ENCODE results near the gene KCNK5.

Gene KCNK5

DNA sequence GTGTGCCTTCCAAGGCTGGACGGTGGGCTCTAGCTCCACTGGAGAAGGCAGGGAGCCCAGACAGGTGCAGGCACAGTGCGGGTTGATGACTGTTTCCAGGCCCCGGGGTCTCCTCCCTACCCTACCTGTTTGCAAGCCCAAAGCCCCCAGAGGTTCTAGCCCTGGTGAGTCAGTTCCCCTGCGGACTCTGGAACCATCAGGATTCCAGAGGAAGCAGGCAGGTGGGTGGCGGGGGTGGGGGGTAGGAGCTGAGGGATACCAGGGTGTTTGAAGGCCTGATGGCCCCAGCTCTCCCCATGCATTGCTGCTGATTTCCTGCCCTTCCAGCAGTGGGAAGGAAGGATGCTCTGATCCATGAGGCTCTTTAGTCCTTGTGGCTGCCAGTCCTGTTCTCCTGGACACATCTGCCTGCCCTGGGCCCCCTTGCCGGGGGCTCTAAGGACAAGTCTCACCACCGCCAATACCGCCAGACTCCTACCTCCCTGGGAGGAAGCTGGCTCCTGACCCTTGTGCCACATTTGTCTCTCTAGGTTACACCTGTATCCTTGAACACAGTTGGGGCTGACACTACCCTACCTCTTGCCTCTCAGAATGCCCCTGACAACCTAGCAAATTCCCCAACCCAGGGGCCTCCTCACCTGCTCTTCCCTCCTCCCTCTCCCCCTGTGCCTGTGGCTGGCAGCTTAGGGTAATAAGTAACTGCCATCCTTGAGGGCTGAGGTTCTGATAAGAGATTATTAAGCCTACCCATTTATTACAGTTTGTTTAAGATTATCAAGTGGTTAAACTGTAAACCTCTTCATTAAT is 21.7 kb downstream of the KCNK5 start:
- no peak for DNase-seq (ENCODE audit: low read depth)
- TF ChIP-seq, protein P1, sequence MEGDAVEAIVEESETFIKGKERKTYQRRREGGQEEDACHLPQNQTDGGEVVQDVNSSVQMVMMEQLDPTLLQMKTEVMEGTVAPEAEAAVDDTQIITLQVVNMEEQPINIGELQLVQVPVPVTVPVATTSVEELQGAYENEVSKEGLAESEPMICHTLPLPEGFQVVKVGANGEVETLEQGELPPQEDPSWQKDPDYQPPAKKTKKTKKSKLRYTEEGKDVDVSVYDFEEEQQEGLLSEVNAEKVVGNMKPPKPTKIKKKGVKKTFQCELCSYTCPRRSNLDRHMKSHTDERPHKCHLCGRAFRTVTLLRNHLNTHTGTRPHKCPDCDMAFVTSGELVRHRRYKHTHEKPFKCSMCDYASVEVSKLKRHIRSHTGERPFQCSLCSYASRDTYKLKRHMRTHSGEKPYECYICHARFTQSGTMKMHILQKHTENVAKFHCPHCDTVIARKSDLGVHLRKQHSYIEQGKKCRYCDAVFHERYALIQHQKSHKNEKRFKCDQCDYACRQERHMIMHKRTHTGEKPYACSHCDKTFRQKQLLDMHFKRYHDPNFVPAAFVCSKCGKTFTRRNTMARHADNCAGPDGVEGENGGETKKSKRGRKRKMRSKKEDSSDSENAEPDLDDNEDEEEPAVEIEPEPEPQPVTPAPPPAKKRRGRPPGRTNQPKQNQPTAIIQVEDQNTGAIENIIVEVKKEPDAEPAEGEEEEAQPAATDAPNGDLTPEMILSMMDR (IDR thresholded peaks at IDR 0.05; ENCODE audit: control insufficient read depth, extremely low read depth, insufficient read depth), result no peak
- no peak overlapping the region for H3K4me3 ChIP-seq (ENCODE audit: low read depth, low read length)

DNA sequence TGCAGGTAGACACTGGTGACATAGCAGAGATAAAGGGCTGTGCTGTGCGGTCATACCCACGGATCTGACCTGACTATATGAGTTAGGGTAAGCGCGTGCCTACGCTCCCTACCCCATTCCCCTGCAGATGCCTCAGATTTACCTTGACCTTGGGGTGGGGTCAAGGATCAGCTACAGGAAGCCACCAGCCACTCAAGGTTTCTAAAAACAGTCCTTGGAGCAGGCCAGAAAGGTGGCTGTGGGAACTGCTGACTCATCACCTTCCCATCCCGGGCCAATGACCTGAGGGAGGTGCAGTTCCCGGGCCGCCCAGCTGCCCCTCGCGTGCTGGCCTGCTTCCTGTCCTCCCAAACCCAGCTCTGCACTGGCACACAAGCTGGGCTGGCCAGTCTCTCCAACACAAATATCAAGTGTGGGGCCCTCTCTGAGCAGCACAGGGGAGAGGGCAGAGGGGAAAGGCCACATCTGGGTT is 23.0 kb downstream of the KCNK5 start:
- DNase-seq (ENCODE audit: low read depth), result no peak
- H3K4me3 ChIP-seq (ENCODE audit: low read depth, low read length), result no peak overlapping the region
- TF ChIP-seq, protein P1 (IDR thresholded peaks at IDR 0.05; ENCODE audit: control insufficient read depth, extremely low read depth, insufficient read depth), result no peak

DNA sequence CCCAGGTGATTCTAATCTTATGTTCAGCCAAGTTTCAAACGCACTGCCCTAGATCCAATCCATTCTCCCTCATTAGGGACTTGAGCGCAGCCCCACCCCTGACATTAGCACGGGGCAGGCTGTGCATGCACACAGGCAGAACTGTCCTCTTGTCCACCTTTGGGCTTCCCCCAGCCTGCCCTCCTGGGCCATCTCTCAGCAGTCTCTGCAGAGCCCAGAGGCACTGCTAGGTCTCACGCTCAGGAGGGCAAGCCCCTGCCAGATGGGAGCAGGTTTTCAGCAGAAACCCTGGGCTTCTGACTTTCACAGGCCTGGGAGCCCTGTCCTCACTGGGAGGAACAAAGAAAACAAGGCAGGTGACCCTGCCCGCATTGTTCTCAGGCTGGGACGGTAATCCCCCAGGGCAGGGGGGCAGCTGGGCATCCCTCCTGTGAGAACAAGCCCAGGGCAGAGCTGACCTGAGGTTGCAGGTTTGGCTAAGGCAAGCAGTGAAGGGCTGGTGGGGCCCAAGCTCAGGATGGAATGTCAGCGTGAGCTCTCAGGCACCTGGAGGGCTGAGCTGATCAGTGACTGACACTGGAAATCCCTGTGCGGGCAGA is 24.5 kb downstream of the KCNK5 start:
- TF ChIP-seq, protein P1 (IDR thresholded peaks at IDR 0.05; ENCODE audit: control insufficient read depth, extremely low read depth, insufficient read depth), result no peak
- no peak overlapping the region for H3K4me3 ChIP-seq (ENCODE audit: low read depth, low read length)
- no peak for DNase-seq (ENCODE audit: low read depth)

GRCh38 chr6:39204160-39204495 is 25.1 kb downstream of the KCNK5 start:
- no peak overlapping the region for H3K4me3 ChIP-seq (ENCODE audit: low read depth, low read length)
- DNase-seq (ENCODE audit: low read depth), result no peak
- TF ChIP-seq, protein P1 (IDR thresholded peaks at IDR 0.05; ENCODE audit: control insufficient read depth, extremely low read depth, insufficient read depth), result no peak

DNA sequence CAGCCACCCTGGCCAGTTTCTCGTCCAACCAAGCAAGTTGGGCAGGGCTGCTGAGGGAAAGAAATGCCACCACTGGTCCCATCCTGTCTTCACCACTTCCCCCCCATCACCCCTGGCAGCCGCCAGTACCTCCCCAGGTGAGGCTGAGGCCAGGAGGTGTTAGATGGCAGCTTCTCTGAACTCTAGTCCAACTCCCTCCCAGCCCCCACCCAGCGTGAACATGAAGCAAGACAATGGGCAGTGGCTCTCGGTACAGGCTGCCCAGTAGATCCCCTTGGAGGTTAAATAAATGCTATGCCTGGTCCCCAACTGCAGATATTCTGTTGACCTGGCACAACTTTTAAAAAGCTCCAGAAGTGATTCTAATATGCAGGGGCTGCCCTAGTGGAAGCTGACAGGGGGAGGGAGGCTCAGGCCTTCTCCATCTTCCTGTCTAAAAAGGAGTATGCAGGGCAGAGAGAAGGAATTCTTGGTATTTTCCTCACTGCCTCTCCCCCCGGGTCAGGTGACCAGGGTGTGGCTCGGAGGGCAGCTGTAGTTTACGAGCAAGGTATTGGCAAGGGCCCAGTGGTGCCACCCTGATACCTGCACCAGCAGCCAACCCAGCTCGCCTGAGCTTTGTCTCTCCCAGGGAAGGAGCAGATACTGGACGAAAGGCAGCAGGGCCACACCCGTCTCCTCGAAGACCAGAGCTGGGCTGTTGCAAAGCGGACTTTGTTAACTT is 25.7 kb downstream of the KCNK5 start:
- TF ChIP-seq, protein P1 (IDR thresholded peaks at IDR 0.05; ENCODE audit: control insufficient read depth, extremely low read depth, insufficient read depth), result no peak
- DNase-seq (ENCODE audit: low read depth), result no peak
- no peak overlapping the region for H3K4me3 ChIP-seq (ENCODE audit: low read depth, low read length)

GRCh38 chr6:39202166-39202565 is 27.1 kb downstream of the KCNK5 start:
- no peak for DNase-seq (ENCODE audit: low read depth)

More at GRCh38 chr6:39202166-39202565, 27.1 kb downstream of the KCNK5 start:
- TF ChIP-seq, protein P1 (IDR thresholded peaks at IDR 0.05; ENCODE audit: control insufficient read depth, extremely low read depth, insufficient read depth), result no peak
- H3K4me3 ChIP-seq (ENCODE audit: low read depth, low read length), result no peak overlapping the region

Data from LNCaP clone FGC (cell line).